ENCODE data around the gene PLA2G12A. TPM values are rescaled to one million over a fixed set of nuclear protein-coding genes. Genes with fewer than 3 reads are reported as not detected.

The PLA2G12A gene
- total RNA-seq, 1 donor from 2014 or later: 17.8 TPM

GRCh38 chr4:109676886-109677285, 53.0 kb downstream of the PLA2G12A start:
- no peak overlapping the region for H3K4me3 ChIP-seq
- peaks cover 28% of the 10 kb centered on the region for H3K9me3 Mint-ChIP-seq
- H3K9me3 ChIP-seq (ENCODE audit: low read depth): no peaks in the 10 kb centered on the region
- H4K20me1 ChIP-seq (ENCODE audit: low read depth): no peaks in the 10 kb centered on the region
- H3K9ac ChIP-seq: no peak overlapping the region
- no peaks in the 10 kb centered on the region for H3K27me3 Mint-ChIP-seq (ENCODE audit: insufficient read depth, low read depth)
- H3K4me3 Mint-ChIP-seq: no peak overlapping the region
- H2AFZ ChIP-seq (replicated peaks): no peak overlapping the region
- peaks cover 5% of the 10 kb centered on the region for H3F3A ChIP-seq (ENCODE audit: low read depth)
- TF ChIP-seq EZH2phosphoT487 (IDR thresholded peaks at IDR 0.05) (no peak), CTCF (IDR thresholded peaks at IDR 0.05) (no peak), EZH2 (IDR thresholded peaks at IDR 0.05) (no peak)
- peaks cover 3% of the 10 kb centered on the region for H3K4me1 ChIP-seq
- no peak overlapping the region for H3K27ac ChIP-seq
- no peak overlapping the region for H3K4me2 ChIP-seq
- H3K79me2 ChIP-seq (ENCODE audit: low read depth): no peaks in the 10 kb centered on the region
- DNase-seq (ENCODE audit: low spot score): no peak
- H3K27me3 ChIP-seq: no peaks in the 10 kb centered on the region
- H3K4me1 Mint-ChIP-seq: peaks cover under 1% of the 10 kb centered on the region
- no peak overlapping the region for H3K27ac Mint-ChIP-seq
- peaks cover 32% of the 10 kb centered on the region for H3K36me3 Mint-ChIP-seq
- H3K36me3 ChIP-seq: no peaks in the 10 kb centered on the region

GRCh38 chr4:109675843-109676242, 54.0 kb downstream of the PLA2G12A start:
- Mint-ChIP-seq H3K27ac (no peak overlapping the region), H3K4me1 (no peaks in the 10 kb centered on the region)

GRCh38 chr4:109675181-109675580, 54.7 kb downstream of the PLA2G12A start:
- H4K20me1 ChIP-seq (ENCODE audit: low read depth): no peaks in the 10 kb centered on the region
- no peak overlapping the region for H3K9ac ChIP-seq
- H3K4me1 Mint-ChIP-seq: no peaks in the 10 kb centered on the region
- no peaks in the 10 kb centered on the region for H3K9me3 ChIP-seq (ENCODE audit: low read depth)
- no peaks in the 10 kb centered on the region for H3K36me3 ChIP-seq
- DNase-seq (ENCODE audit: low spot score): no peak
- H3K4me3 Mint-ChIP-seq: no peak overlapping the region
- no peak overlapping the region for H2AFZ ChIP-seq (replicated peaks)
- no peak overlapping the region for H3K4me2 ChIP-seq
- H3K4me1 ChIP-seq: no peaks in the 10 kb centered on the region
- H3K27ac Mint-ChIP-seq: no peak overlapping the region
- peaks cover 27% of the 10 kb centered on the region for H3K9me3 Mint-ChIP-seq
- H3K79me2 ChIP-seq (ENCODE audit: low read depth): no peaks in the 10 kb centered on the region
- TF ChIP-seq CTCF (IDR thresholded peaks at IDR 0.05) (no peak), EZH2phosphoT487 (IDR thresholded peaks at IDR 0.05) (no peak), EZH2 (IDR thresholded peaks at IDR 0.05) (no peak)
- no peaks in the 10 kb centered on the region for H3K27me3 ChIP-seq
- H3K27ac ChIP-seq: no peak overlapping the region
- peaks cover 28% of the 10 kb centered on the region for H3K36me3 Mint-ChIP-seq
- no peaks in the 10 kb centered on the region for H3F3A ChIP-seq (ENCODE audit: low read depth)
- no peak overlapping the region for H3K4me3 ChIP-seq
- no peaks in the 10 kb centered on the region for H3K27me3 Mint-ChIP-seq (ENCODE audit: insufficient read depth, low read depth)

More at GRCh38 chr4:109675843-109676242, 54.0 kb downstream of the PLA2G12A start:
- no peak overlapping the region for H3K27ac ChIP-seq
- Mint-ChIP-seq H3K4me3 (no peak overlapping the region), H3K36me3 (peaks cover 32% of the 10 kb centered on the region), H3K27me3 (ENCODE audit: insufficient read depth, low read depth) (no peaks in the 10 kb centered on the region), H3K9me3 (peaks cover 32% of the 10 kb centered on the region)
- H4K20me1 ChIP-seq (ENCODE audit: low read depth): no peaks in the 10 kb centered on the region
- H3K79me2 ChIP-seq (ENCODE audit: low read depth): no peaks in the 10 kb centered on the region
- no peaks in the 10 kb centered on the region for H3K4me1 ChIP-seq
- no peak for DNase-seq (ENCODE audit: low spot score)
- no peaks in the 10 kb centered on the region for H3K36me3 ChIP-seq
- TF ChIP-seq CTCF (IDR thresholded peaks at IDR 0.05): no peak
- H3K4me3 ChIP-seq: no peak overlapping the region
- H2AFZ ChIP-seq (replicated peaks): no peak overlapping the region
- H3K4me2 ChIP-seq: no peak overlapping the region
- H3F3A ChIP-seq (ENCODE audit: low read depth): no peaks in the 10 kb centered on the region
- H3K9ac ChIP-seq: no peak overlapping the region
- no peaks in the 10 kb centered on the region for H3K9me3 ChIP-seq (ENCODE audit: low read depth)
- H3K27me3 ChIP-seq: no peaks in the 10 kb centered on the region
